ENCODE data around the gene HIVEP1.

The HIVEP1 gene

DNA sequence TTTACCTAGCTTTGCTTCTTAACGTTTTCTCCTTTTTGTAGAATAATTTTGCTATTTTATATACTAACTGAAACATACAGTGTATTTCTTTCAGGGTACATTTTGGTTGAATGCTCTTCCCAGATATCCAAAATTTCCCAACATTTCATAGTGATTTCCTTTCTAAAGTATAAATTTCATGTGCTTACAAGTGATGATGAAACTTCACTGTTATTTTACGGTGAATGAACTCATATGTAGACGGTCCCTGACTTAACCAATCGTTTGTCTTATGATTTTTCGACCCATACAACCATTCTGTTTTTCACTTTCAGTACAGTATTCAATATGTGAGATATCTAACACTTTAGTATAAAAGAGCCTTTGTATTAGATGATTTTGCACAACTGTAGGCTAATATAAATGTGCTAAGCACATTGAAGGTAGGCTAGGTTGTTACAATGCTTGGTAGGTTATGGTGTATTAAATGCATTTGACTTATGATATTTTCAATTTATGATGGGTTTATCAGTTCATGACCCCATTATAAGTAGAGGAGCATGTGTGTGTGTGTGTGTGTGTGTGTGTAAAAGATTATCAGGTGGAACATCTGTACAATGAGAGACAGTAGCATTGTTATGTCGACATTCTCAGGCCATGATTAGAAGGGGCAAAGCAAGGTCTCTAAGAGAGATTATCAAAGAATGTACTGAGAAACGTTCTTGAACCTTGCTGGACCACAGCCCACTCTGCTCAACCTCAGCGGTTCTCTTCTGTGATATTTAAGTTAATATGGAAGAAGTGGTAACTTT, 20.9 kb downstream of the HIVEP1 start:
- H3K9ac ChIP-seq (ENCODE audit: low read length): no peak overlapping the region
- no peak for TF ChIP-seq EZH2phosphoT487 (IDR thresholded peaks at IDR 0.05; ENCODE audit: low read depth)
- TF ChIP-seq, protein P1, sequence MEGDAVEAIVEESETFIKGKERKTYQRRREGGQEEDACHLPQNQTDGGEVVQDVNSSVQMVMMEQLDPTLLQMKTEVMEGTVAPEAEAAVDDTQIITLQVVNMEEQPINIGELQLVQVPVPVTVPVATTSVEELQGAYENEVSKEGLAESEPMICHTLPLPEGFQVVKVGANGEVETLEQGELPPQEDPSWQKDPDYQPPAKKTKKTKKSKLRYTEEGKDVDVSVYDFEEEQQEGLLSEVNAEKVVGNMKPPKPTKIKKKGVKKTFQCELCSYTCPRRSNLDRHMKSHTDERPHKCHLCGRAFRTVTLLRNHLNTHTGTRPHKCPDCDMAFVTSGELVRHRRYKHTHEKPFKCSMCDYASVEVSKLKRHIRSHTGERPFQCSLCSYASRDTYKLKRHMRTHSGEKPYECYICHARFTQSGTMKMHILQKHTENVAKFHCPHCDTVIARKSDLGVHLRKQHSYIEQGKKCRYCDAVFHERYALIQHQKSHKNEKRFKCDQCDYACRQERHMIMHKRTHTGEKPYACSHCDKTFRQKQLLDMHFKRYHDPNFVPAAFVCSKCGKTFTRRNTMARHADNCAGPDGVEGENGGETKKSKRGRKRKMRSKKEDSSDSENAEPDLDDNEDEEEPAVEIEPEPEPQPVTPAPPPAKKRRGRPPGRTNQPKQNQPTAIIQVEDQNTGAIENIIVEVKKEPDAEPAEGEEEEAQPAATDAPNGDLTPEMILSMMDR (IDR thresholded peaks at IDR 0.05; ENCODE audit: low read depth, low read length): no peak
- H3K4me1 ChIP-seq (ENCODE audit: low read length): no peaks in the 10 kb centered on the region
- H4K20me1 ChIP-seq (ENCODE audit: insufficient read depth, low read length): peaks cover 9% of the 10 kb centered on the region; the same call in 1 of the 2 replicates
- peaks cover 55% of the 10 kb centered on the region for H3K79me2 ChIP-seq (ENCODE audit: low read length)
- H3K4me3 ChIP-seq (ENCODE audit: low read length): no peak overlapping the region
- H3K9me3 ChIP-seq (ENCODE audit: insufficient read depth, low read length): peaks cover 13% of the 10 kb centered on the region; the same call in 1 of the 2 replicates
- H2AFZ ChIP-seq (ENCODE audit: low read depth, low read length): no peak overlapping the region
- H3K27me3 ChIP-seq (ENCODE audit: low read depth, low read length): no peaks in the 10 kb centered on the region
- no peak overlapping the region for H3K27ac ChIP-seq (ENCODE audit: low read length)
- no peak overlapping the region for H3K4me2 ChIP-seq (ENCODE audit: low read length)
- peaks cover 31% of the 10 kb centered on the region for H3K36me3 ChIP-seq (replicated peaks; ENCODE audit: low read depth, low read length)

DNA sequence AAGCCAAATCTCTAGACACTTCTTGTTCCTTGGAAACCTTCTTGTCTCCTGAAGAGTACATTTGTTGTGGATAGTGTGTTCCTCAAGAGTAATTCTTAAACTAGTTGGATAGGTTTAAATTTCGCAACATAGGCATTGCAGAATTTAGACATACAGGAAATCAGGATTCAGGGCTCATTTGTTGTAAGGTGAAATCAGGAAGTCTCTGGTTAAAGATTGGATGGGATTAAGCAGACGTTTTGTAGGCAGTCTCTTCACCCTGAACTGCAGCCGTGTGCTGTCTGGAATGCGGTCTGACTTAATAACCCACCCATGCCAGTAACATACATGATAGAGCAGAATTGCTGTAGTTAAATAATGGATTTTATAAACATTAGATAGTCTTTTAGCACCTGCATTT, 21.7 kb downstream of the HIVEP1 start:
- no peak overlapping the region for H3K27ac ChIP-seq (ENCODE audit: low read length)
- H4K20me1 ChIP-seq (ENCODE audit: insufficient read depth, low read length): peaks cover 9% of the 10 kb centered on the region; the same call in 1 of the 2 replicates
- H3K9me3 ChIP-seq (ENCODE audit: insufficient read depth, low read length): peaks cover 13% of the 10 kb centered on the region; the same call in 1 of the 2 replicates
- H3K9ac ChIP-seq (ENCODE audit: low read length): no peak overlapping the region
- H2AFZ ChIP-seq (ENCODE audit: low read depth, low read length): no peak overlapping the region
- no peak overlapping the region for H3K4me3 ChIP-seq (ENCODE audit: low read length)
- H3K27me3 ChIP-seq (ENCODE audit: low read depth, low read length): no peaks in the 10 kb centered on the region
- TF ChIP-seq EZH2phosphoT487 (IDR thresholded peaks at IDR 0.05; ENCODE audit: low read depth): no peak
- TF ChIP-seq, protein P1 (IDR thresholded peaks at IDR 0.05; ENCODE audit: low read depth, low read length): no peak
- no peak overlapping the region for H3K4me2 ChIP-seq (ENCODE audit: low read length)
- H3K36me3 ChIP-seq (replicated peaks; ENCODE audit: low read depth, low read length): peaks cover 23% of the 10 kb centered on the region
- H3K79me2 ChIP-seq (ENCODE audit: low read length): peaks cover 51% of the 10 kb centered on the region
- H3K4me1 ChIP-seq (ENCODE audit: low read length): no peaks in the 10 kb centered on the region

DNA sequence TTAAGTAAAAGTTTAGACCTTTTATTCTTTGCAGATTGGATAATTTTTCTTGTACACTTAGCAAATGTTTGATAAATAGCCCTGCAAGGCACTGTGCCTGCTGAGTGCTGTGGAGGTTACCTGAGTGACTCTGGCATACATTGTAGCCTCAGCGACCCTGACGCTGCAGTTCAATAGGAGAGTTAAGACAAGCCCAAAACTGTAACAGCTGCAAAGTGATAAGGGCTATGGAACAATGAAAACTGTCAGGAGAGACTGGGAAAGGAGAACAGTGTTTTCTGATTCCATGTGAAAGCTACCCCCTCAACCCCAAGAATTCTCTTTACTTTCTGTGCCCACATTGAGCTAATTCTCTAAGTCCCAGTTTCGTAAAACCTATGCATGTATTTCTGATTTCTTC, 22.2 kb downstream of the HIVEP1 start:
- no peak for TF ChIP-seq EZH2phosphoT487 (IDR thresholded peaks at IDR 0.05; ENCODE audit: low read depth)
- TF ChIP-seq, protein P1 (IDR thresholded peaks at IDR 0.05; ENCODE audit: low read depth, low read length): no peak
- no peaks in the 10 kb centered on the region for H3K27me3 ChIP-seq (ENCODE audit: low read depth, low read length)
- no peak overlapping the region for H3K4me2 ChIP-seq (ENCODE audit: low read length)
- H2AFZ ChIP-seq (ENCODE audit: low read depth, low read length): no peak overlapping the region
- H3K9ac ChIP-seq (ENCODE audit: low read length): no peak overlapping the region
- H3K9me3 ChIP-seq (ENCODE audit: insufficient read depth, low read length): peaks cover 9% of the 10 kb centered on the region; the same call in 1 of the 2 replicates
- peaks cover 17% of the 10 kb centered on the region for H3K36me3 ChIP-seq (replicated peaks; ENCODE audit: low read depth, low read length)
- H3K4me3 ChIP-seq (ENCODE audit: low read length): no peak overlapping the region
- H4K20me1 ChIP-seq (ENCODE audit: insufficient read depth, low read length): peaks cover 9% of the 10 kb centered on the region; the same call in 1 of the 2 replicates
- peaks cover 47% of the 10 kb centered on the region for H3K79me2 ChIP-seq (ENCODE audit: low read length)
- no peak overlapping the region for H3K27ac ChIP-seq (ENCODE audit: low read length)
- no peaks in the 10 kb centered on the region for H3K4me1 ChIP-seq (ENCODE audit: low read length)

DNA sequence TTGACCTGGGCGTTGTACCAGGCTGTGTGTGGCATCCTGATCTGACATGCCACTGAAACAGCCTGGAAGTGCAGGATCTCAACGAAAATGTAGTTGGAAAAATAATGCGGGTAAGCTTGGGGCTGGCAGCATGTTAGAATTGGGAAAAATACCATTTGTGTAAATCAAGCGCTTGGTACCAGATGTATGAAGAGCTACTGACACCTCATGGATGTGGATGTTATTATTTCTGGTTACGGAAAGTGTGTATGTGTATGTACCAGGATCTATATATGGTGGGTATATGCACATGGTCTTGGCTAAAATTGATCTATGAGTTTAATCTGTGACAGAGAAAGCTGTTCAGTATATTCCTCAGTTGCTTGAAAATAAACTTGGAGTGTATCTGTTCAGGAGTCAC, 22.7 kb downstream of the HIVEP1 start:
- H4K20me1 ChIP-seq (ENCODE audit: insufficient read depth, low read length): peaks cover 9% of the 10 kb centered on the region; the same call in 1 of the 2 replicates

More for the DNA sequence above, 22.7 kb downstream of the HIVEP1 start:
- H3K9ac ChIP-seq (ENCODE audit: low read length): no peak overlapping the region
- peaks cover 49% of the 10 kb centered on the region for H3K79me2 ChIP-seq (ENCODE audit: low read length)
- no peak for TF ChIP-seq EZH2phosphoT487 (IDR thresholded peaks at IDR 0.05; ENCODE audit: low read depth)
- TF ChIP-seq, protein P1 (IDR thresholded peaks at IDR 0.05; ENCODE audit: low read depth, low read length): no peak
- no peak overlapping the region for H3K4me3 ChIP-seq (ENCODE audit: low read length)
- H3K9me3 ChIP-seq (ENCODE audit: insufficient read depth, low read length): peaks cover 4% of the 10 kb centered on the region; the same call in 1 of the 2 replicates
- H3K4me2 ChIP-seq (ENCODE audit: low read length): no peak overlapping the region
- H3K27ac ChIP-seq (ENCODE audit: low read length): no peak overlapping the region
- peaks cover 12% of the 10 kb centered on the region for H3K36me3 ChIP-seq (replicated peaks; ENCODE audit: low read depth, low read length)
- H3K27me3 ChIP-seq (ENCODE audit: low read depth, low read length): no peaks in the 10 kb centered on the region
- no peak overlapping the region for H2AFZ ChIP-seq (ENCODE audit: low read depth, low read length)
- H3K4me1 ChIP-seq (ENCODE audit: low read length): no peaks in the 10 kb centered on the region
